HuH-7 (cell line): ENCODE data around the gene CCDC13.

Source experiments
- DNase-seq: peaks from one replicate; pipeline ENCODE4 v3.0.0; 2011; ENCODE audit warnings: low spot score

CCDC13 gene

DNA sequence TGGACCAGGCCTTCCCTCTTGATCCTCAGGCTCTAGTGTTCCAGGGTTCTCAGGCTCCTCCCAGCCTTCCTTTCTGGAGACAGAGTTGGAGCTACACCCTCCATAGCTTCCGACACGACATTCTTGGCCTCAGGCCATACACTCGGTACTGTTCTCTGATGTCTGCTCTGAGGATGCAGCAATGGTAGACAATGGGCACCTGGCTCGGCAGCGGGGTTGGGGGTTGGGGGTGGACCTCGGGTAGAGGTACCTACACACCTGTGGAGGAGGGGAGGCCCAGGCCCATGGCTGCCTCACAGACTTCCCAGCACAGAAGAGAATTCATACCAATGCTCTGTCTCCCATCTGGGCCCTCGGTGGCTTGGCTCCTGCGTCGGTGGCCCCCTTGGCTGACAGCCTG is 21.4 kb downstream of the CCDC13 start:
- no peak for DNase-seq

GRCh38 chr3:42750834-42751233 is 22.2 kb downstream of the CCDC13 start:
- no peak for DNase-seq

GRCh38 chr3:42749753-42750231 is 23.3 kb downstream of the CCDC13 start:
- no peak for DNase-seq

DNA sequence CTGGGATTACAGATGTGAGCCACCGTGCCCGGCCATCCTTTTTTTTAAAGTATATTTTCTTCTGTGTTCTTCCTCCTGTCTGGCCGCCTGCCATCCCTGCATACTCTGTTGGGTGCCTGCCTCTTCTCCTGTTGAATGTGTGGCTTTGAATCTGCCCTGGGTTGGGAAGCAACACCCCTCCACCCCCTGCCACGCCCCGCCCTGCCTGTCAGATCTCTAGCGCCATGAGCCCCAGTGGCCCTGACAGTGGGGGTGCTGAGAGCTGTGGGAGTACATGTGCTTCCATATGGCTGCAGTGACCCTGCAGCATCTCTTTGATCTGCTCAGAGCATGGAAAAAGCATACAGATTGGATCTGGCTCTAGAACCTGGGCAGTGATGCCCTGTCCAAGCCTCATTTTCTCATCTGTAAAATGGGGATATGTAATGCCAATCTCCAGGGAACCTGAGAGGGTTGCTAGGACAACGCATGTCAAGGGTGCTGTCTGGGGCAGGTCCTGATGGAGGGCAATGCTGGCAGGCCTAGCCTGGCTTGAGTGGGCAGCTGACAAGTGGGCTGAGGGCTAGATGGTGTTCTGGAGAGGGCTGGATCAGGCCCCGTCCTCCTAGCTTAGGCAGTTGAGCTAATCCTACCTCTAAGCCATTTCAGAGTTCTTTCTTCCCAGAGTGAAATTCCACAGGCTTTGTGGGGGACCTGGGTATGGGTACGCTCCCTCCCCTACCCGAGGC is 23.9 kb downstream of the CCDC13 start:
- DNase-seq = no peak

GRCh38 chr3:42747581-42747980 is 25.5 kb downstream of the CCDC13 start:
- no peak for DNase-seq

DNA sequence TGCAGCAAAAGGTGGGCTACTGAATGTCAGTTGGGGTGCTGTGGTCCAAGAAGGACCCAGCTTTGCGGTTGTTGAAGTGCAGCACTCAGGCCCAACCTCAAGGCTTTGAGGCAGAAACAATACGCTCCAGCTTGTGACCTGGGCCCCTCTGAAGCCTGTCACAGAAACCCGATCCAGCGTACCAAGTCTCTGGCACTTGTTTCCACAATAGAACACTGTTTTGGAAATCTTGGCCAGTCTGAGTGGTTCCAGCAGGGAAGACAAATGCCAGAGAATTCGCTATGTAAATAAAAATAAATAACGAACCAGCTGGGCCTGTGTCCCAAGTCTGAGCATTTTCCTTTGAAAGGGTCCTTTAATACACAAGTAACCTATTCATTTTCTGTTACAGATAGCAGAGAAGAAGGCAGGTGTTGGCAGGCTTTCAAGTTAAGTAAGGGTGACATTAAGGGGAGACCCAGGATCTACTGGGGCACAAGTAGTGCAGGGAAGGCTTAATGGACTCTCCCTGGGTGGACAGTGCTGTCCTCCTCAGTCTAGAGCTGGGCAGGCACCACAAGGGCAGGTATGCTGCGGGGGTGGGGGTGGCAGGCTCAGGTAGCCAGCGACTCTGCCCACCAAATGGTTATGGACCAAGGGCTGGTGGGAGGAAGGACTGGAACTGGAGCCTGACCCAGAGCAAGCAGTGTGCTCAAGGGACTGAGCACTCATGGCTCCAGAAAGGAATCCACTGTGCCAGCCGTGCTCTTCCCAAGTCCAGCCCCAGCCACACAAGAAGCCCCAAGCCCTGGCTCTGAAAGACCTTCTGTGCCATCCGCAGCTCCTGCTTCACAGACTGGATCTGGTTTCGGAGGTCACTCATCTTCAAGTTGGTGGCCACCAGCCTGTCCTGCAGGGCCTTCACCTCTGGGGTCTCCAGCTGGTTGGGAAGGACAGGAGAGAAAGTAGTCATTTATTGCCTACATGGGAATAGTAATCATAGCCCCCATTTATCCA is 26.3 kb downstream of the CCDC13 start:
- DNase-seq = no peak

- no peak for DNase-seq
Observed at GRCh38 chr3:42745776-42746454, 27.1 kb downstream of the CCDC13 start.

GRCh38 chr3:42745291-42745745 is 27.7 kb downstream of the CCDC13 start:
- DNase-seq = no peak

- DNase-seq = no peak
Observed at GRCh38 chr3:42743204-42743995, 29.7 kb downstream of the CCDC13 start.

DNA sequence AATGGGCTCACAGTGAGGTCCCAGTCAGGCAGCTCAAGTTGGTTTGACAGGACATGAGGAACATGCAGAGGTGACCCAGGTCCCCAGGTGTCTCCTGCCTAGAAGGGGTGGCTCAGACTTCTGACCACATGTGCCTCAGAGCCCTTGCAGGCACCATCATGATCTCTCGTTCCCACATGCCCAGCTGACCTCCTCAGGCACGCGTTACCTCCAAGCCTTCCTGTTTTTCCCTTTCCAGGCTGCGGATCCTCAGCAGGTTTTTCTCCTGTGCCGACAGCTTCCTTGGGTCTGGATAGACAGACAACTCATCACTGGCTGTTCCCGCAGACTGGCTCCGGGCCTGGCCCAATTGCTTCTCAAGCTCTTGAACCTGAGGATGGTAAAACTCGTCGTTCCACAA is 30.4 kb downstream of the CCDC13 start:
- no peak for DNase-seq

DNA sequence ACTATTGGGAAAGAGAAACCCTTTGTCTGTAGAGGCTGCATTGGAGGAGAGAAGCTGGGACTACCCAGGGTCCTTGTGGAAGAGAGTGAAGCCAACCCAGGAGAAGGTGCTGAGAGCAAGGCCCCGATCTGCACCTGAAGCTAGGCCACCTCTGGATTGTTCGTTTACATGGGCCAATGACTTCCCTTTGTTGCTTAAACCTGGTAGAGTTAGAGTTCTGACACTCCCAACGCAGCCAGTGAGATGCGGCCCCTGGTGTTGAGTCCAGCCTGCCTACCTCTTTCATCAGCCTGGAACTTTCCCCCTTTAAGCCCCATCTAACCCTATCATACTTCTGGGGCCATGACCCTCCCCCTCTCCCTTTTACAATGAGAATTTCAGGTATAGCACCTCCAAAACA is 30.8 kb downstream of the CCDC13 start:
- no peak for DNase-seq

GRCh38 chr3:42741796-42742195 is 31.3 kb downstream of the CCDC13 start:
- no peak for DNase-seq

GRCh38 chr3:42739401-42740158 is 33.5 kb downstream of the CCDC13 start:
- DNase-seq = no peak

- no peak for DNase-seq
Observed at GRCh38 chr3:42736531-42736930, 36.5 kb downstream of the CCDC13 start.

DNA sequence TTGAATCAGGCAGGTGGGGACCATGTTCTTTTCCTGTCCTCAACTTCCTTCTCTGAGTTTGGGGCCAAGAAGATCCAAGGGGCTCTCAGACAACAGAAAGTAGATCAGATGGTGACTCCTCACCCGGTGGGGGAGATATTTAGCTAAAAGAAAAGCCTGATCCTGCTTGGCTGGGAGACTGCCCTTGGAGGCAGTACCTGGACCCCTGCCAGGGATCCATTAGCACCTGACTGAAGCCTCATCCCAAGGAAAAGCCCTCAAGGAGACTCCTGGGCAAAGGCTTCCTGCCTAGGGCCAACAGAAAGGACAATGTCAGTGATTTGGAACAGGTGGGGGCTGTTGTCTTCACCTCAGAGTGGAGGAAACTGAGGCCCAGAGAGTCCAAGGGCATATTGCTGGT is 37.0 kb downstream of the CCDC13 start:
- DNase-seq = no peak

DNA sequence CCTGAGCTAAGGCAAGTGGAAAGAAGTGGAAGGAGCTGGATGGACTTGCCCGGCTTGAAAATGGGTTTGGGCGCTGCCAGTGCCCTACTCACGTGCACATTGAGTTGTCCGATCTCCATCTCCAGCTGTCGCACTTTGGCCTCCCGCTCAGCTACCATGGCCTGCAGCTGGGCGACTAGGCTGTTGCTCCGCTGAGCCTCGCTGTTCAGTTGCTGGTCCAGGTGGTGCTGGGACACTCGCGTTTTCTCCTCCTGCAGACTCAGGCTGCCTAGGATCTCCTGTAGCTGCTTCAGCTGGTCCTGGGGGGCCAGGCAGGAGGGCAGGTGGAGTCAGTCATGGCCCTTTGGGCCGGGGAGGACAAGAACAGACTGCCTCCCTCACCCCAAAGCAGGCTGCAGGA is 37.4 kb downstream of the CCDC13 start:
- no peak for DNase-seq

GRCh38 chr3:42735019-42735418 is 38.0 kb downstream of the CCDC13 start:
- no peak for DNase-seq

DNA sequence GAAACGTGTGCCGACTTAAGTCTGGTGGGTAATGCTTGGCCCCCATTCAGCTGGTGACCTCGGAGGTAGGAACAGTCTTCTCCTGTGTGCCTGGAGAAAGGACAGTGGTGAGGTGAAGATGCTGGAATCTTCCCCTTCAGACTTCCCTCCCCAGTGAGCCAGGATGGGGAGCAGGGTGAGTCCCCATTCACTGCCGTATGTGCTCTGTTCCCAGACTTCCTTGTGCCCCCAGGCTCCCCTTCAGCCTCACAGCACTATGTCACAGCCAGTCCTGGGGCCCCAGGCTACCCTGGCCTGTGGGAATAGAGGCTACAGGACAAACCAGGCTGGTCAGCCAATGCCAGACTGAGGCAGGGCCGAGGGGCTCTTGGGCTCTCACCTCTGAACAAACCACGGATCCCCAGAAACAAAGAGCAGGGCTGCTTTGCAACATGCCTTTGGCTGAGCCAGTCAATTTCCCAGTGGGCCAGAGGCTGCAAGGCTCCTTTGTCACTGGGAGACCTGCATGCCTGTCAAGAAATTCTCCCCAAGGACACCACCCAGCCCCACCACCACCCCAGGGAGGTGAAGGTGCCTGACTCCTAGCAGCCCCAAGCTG is 38.7 kb downstream of the CCDC13 start:
- no peak for DNase-seq

DNA sequence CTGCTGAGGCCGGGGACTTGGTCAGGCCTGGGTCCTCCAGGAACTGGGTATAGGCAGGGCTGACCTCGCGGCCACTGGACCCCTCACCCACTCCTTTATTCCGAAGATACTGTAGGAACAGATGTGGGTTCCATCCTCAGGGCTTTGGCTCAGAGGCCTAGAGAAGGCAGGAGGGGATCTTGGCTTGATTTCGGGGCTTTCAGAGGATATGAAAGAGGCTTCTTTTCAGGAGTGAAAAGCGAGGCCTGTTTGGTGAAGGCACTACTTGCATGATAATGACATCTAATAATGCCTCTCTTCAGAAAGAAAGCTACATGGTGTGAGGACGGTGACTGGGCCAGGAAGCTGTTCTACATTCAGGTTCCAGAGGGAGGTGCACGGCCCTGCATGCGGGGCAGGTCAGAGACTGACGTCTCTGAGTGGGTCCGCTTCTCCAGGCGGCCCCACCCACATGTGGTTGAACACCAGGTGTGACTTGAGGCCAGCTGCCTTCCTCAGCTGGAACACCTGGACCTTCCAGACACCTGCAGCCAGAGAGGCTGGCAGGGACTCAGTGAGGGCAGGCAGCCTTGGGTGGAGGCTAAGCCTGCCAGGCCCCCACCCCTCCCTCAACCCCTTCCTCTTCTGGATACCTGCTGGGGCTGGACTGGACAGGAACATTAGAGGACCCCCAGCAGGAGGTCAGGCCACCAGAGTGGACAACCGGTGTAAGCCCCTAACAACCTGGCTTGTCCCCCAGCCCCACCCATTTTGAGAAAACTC is 39.4 kb downstream of the CCDC13 start:
- DNase-seq = no peak
